GM21786 (cell line): ENCODE measurements around the gene GNRH2.
"Not testable (repeated sequence)": the region's sequence is repeated elsewhere in the genome, so short reads cannot be mapped to it uniquely, and the experiment has no call there.

Source experiments
- ATAC-seq: cut with Tn5 transposase; IDR thresholded peaks from one replicate; pipeline ENCODE4 v1.9.1; 2021; ENCODE audit not compliant: unreplicated experiment

GNRH2 gene

GRCh38 chr20:3072530-3073250 is 29.3 kb downstream of the GNRH2 start:
- ATAC-seq: no peak

GRCh38 chr20:3073251-3073643 is 29.8 kb downstream of the GNRH2 start:
- ATAC-seq: not testable (repeated sequence)

- no peak for ATAC-seq
These were observed 31.4 kb downstream of the GNRH2 start for GRCh38 chr20:3074812-3075211.

GRCh38 chr20:3075315-3075714 is 31.9 kb downstream of the GNRH2 start:
- ATAC-seq: not testable (repeated sequence)

GRCh38 chr20:3077618-3078134 is 34.3 kb downstream of the GNRH2 start:
- no peak for ATAC-seq

- ATAC-seq: no peak
These were observed 37.5 kb downstream of the GNRH2 start for GRCh38 chr20:3080939-3081388.

- ATAC-seq: no peak
These were observed 38.2 kb downstream of the GNRH2 start for GRCh38 chr20:3081641-3082040.

GRCh38 chr20:3082306-3082951 is 39.0 kb downstream of the GNRH2 start:
- no peak for ATAC-seq

- no peak for ATAC-seq
These were observed 39.8 kb downstream of the GNRH2 start for GRCh38 chr20:3082955-3083952.

GRCh38 chr20:3084283-3084985 is 41.0 kb downstream of the GNRH2 start, which contains the start of gene AVP:
Gene AVP (minus strand): TSS chr20:3084724. CDS start chr20:3084674, 50 bp downstream.
- ATAC-seq: no peak

GRCh38 chr20:3084986-3085360 is 41.6 kb downstream of the GNRH2 start:
- no peak for ATAC-seq

- no peak for ATAC-seq
These were observed 42.2 kb downstream of the GNRH2 start for GRCh38 chr20:3085571-3086072.

GRCh38 chr20:3088031-3088430 is 44.6 kb downstream of the GNRH2 start:
- no peak for ATAC-seq

GRCh38 chr20:3090565-3090964 is 47.1 kb downstream of the GNRH2 start:
- no peak for ATAC-seq

- ATAC-seq: no peak
These were observed 49.4 kb downstream of the GNRH2 start for GRCh38 chr20:3092611-3093379.

- ATAC-seq: no peak
These were observed 50.5 kb downstream of the GNRH2 start for GRCh38 chr20:3093861-3094361.

GRCh38 chr20:3094848-3095629 is 51.6 kb downstream of the GNRH2 start:
- ATAC-seq: no peak
